ENCODE results near the gene SMIM9.

The SMIM9 gene

GRCh38 chrX:154824638-154825037 is 9.8 kb downstream of the SMIM9 start:
- peaks cover 73% of the 10 kb centered on the region for H3K4me1 ChIP-seq (ENCODE audit: low read length)
- no peak overlapping the region for H3K27ac ChIP-seq (ENCODE audit: low read length)
- no peaks in the 10 kb centered on the region for H3K79me2 ChIP-seq (ENCODE audit: low read length)
- H2AFZ ChIP-seq (ENCODE audit: low read depth, low read length), result no peak overlapping the region
- no peak for TF ChIP-seq EZH2phosphoT487 (IDR thresholded peaks at IDR 0.05; ENCODE audit: low read depth)
- no peak for TF ChIP-seq CTCF (IDR thresholded peaks at IDR 0.05; ENCODE audit: low read depth, low read length)
- H3K27me3 ChIP-seq (ENCODE audit: low read depth, low read length), result no peaks in the 10 kb centered on the region
- no peak overlapping the region for H3K4me2 ChIP-seq (ENCODE audit: low read length)
- no peaks in the 10 kb centered on the region for H3K36me3 ChIP-seq (replicated peaks; ENCODE audit: low read depth, low read length)
- H3K9me3 ChIP-seq (ENCODE audit: insufficient read depth, low read length), result no peaks in the 10 kb centered on the region
- no peak overlapping the region for H3K9ac ChIP-seq (ENCODE audit: low read length)
- H3K4me3 ChIP-seq (ENCODE audit: low read length), result no peak overlapping the region
- no peaks in the 10 kb centered on the region for H4K20me1 ChIP-seq (ENCODE audit: insufficient read depth, low read length)

DNA sequence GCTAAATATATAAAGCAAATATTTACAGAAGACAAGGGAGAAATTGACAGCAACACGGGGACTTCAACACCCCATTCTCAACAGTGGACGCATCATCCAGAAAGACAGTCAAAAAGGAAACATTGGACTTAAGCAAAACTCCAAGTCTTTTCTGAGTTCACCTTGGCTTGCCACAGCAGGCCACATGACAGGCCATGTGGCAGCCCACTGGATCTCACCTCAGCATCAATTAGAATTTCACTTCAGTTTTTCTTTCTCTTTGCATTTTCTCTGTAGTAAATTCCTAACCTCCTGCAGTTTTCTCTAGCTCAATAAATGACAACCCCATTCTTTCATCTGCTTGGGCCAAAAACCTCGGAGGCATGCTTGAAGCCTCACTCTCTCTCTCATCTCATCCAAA is 12.4 kb downstream of the SMIM9 start:
- peak overlapping the region; percentile 43 for H3K4me2 ChIP-seq (ENCODE audit: low read length)
- TF ChIP-seq EZH2phosphoT487 (IDR thresholded peaks at IDR 0.05; ENCODE audit: low read depth), result no peak
- no peak for TF ChIP-seq CTCF (IDR thresholded peaks at IDR 0.05; ENCODE audit: low read depth, low read length)
- H3K36me3 ChIP-seq (replicated peaks; ENCODE audit: low read depth, low read length), result no peaks in the 10 kb centered on the region
- peak overlapping the region; percentile 60 for H3K27ac ChIP-seq (ENCODE audit: low read length)
- no peaks in the 10 kb centered on the region for H4K20me1 ChIP-seq (ENCODE audit: insufficient read depth, low read length)
- no peaks in the 10 kb centered on the region for H3K27me3 ChIP-seq (ENCODE audit: low read depth, low read length)
- peaks cover 60% of the 10 kb centered on the region for H3K4me1 ChIP-seq (ENCODE audit: low read length)
- no peaks in the 10 kb centered on the region for H3K9me3 ChIP-seq (ENCODE audit: insufficient read depth, low read length)
- H3K9ac ChIP-seq (ENCODE audit: low read length), result no peak overlapping the region; the same call in 1 of the 2 replicates
- no peaks in the 10 kb centered on the region for H3K79me2 ChIP-seq (ENCODE audit: low read length)
- H2AFZ ChIP-seq (ENCODE audit: low read depth, low read length), result no peak overlapping the region
- no peak overlapping the region for H3K4me3 ChIP-seq (ENCODE audit: low read length)

DNA sequence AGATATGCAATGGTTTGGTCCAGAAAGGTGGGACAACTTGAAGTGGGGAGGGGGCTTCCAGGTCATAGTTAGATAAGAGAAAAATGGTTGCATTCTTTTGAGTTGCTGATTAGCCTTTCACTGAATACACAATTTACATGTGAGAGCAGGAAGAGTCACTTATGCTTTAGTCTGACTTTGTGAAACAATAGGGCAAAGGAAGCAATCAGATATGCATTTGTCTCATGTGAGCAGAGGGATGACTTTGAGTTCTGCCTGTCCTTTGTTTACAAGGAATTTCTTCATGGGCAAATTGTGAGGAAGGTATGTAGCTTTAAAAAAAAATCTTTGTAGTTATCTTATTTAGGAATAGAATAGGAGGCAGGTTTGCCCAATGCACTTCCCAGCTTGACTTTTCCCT is 12.9 kb downstream of the SMIM9 start:
- Histone ChIP-seq H3K27ac (ENCODE audit: low read length) (0 out of 2 replicates have a peak overlapping the region, but pooled peaks have one; percentile 60), H3K36me3 (replicated peaks; ENCODE audit: low read depth, low read length) (no peaks in the 10 kb centered on the region), H3K4me3 (ENCODE audit: low read length) (no peak overlapping the region), H3K4me2 (ENCODE audit: low read length) (no peak overlapping the region), H2AFZ (ENCODE audit: low read depth, low read length) (no peak overlapping the region), H3K4me1 (ENCODE audit: low read length) (peaks cover 55% of the 10 kb centered on the region), H3K27me3 (ENCODE audit: low read depth, low read length) (no peaks in the 10 kb centered on the region), H3K79me2 (ENCODE audit: low read length) (no peaks in the 10 kb centered on the region), H3K9me3 (ENCODE audit: insufficient read depth, low read length) (no peaks in the 10 kb centered on the region), H4K20me1 (ENCODE audit: insufficient read depth, low read length) (no peaks in the 10 kb centered on the region), H3K9ac (ENCODE audit: low read length) (no peak overlapping the region)
- TF ChIP-seq EZH2phosphoT487 (IDR thresholded peaks at IDR 0.05; ENCODE audit: low read depth) (no peak), CTCF (IDR thresholded peaks at IDR 0.05; ENCODE audit: low read depth, low read length) (no peak)

DNA sequence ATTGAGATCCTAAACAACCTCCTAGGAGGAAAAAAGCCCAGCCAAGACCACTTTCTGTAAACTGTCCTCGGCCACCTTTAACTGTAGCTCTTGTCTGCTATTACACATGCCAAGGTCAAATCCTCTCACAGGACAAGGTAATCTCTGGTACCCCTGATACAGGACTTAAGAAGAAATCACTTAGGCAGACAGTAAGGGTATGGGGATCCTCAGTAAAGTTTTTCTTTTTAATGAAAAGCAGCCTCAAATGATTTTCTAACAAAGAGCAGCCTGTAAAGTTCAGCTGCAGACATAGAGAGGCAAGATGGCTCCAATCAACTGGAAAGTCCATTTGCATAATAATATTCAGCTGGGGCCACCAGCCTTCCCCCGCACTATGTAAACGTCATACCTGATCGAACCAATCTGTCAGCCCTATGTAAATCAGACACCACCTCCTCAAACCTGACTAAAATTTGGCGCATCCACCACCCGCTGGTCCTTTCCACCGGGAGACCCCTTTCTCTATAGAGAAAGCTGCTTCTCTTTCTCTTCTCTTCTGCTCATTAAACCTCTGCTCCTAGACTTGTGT is 14.6 kb downstream of the SMIM9 start:
- Histone ChIP-seq H4K20me1 (ENCODE audit: insufficient read depth, low read length) (no peaks in the 10 kb centered on the region), H3K36me3 (replicated peaks; ENCODE audit: low read depth, low read length) (no peaks in the 10 kb centered on the region), H3K4me3 (ENCODE audit: low read length) (peak overlapping the region; percentile 73), H2AFZ (ENCODE audit: low read depth, low read length) (peak overlapping the region; percentile 92; the same call in 1 of the 2 replicates), H3K27ac (ENCODE audit: low read length) (peak overlapping the region; percentile 96), H3K9ac (ENCODE audit: low read length) (peak overlapping the region; percentile 74), H3K27me3 (ENCODE audit: low read depth, low read length) (no peaks in the 10 kb centered on the region), H3K79me2 (ENCODE audit: low read length) (no peaks in the 10 kb centered on the region), H3K9me3 (ENCODE audit: insufficient read depth, low read length) (no peaks in the 10 kb centered on the region), H3K4me1 (ENCODE audit: low read length) (peaks cover 50% of the 10 kb centered on the region), H3K4me2 (ENCODE audit: low read length) (peak overlapping the region; percentile 99)
- no peak for TF ChIP-seq CTCF (IDR thresholded peaks at IDR 0.05; ENCODE audit: low read depth, low read length)
